HK-2 (cell line): ENCODE measurements around the gene ETV6.
A peak's percentile ranks its signal among the peaks of the same experiment; 100 is the strongest.

ENCODE experiments used
- DNase-seq: peaks from one replicate; pipeline ENCODE4 v3.0.0-alpha.2; 2018; ENCODE audit not compliant: unreplicated experiment

The ETV6 gene

GRCh38 chr12:11716794-11717518, 67.5 kb downstream of the ETV6 start:
- DNase-seq = no peak

- DNase-seq = no peak
Observed at GRCh38 chr12:11717519-11717961, 68.1 kb downstream of the ETV6 start.

DNA sequence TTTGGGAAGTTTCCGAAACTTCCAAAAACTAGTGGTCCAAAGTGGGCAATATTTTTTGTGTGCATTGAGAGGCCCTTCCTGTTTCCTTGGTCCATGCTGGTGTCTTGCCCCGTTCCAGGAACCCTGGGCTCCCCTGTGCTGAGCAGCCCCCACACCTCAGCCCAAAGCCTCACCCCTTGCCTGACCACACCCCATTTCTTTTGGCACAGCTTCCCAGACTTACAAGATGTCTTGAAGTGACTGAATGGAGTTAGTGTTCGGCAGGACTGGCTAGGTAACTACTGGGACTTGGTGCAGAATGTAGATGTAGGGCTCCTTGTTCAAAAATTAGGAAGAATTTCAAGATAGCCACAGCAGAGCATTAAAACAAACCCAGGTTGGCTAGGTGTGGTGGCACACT, 68.6 kb downstream of the ETV6 start:
- DNase-seq = no peak

- DNase-seq = no peak
Observed at GRCh38 chr12:11718768-11719253, 69.3 kb downstream of the ETV6 start.

DNA sequence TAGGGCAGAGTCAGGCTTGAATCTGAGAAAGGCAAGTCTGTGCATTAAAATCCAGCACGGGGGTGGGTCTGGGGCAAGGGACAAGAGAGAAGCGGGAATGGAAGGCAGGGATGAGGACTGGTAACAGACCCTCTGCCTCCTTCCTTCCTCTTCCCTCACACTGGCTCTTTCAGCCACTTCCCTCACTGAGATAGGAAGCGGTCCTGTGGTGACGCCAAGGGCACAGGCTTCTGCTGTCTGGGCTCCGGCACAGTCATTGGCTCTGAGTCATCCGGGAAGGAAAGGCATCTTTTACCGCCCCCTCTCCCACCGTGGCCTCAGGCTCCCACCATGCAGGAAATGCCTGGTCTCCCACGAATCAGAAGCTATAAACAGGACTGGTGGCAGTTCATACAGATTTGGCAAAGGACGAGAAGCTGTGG, 70.2 kb downstream of the ETV6 start:
- peak; percentile 79 for DNase-seq

- no peak for DNase-seq
Observed at GRCh38 chr12:11722071-11722470, 72.6 kb downstream of the ETV6 start.

GRCh38 chr12:11722578-11723138, 73.2 kb downstream of the ETV6 start:
- no peak for DNase-seq

DNA sequence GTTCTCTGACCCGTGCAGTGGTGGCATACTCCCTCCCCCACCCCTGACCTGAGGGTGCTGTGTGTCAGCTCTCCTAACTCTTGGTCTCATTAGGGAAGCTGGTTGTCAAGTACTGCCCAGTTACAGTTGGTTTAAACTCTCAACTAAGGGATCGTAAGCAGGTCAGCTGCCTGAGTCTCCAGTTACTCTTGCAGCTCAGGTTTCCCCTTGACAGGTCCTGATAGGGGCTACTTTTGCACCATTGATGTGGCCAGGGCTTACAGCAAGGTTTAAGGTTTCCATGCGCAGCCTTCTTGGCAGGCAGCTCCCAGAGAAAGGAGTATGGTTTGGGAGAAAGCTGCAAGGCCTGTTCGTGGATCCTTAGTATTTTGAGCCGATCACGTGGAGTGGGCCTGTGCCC, 74.5 kb downstream of the ETV6 start:
- DNase-seq = no peak

DNA sequence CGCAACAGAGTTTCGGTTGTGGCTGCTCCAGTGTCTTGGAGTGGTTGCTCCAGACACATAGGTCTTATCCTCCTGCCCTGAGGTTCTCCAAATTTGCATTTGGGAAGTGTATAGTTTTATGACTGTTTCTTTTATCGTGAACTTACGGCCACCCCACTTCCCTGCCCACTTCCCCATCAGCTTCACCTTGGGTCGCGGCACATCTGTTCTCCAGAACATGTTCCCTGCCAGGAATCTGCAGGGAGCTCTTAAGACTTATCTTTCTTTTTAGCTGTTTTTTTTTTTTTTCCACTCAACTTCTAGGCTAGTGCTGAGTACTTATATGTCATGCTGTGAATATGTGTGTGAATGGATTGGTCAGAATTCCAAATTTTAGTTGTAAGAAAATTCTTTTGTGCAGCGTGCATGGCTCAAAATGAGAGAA, 75.4 kb downstream of the ETV6 start:
- no peak for DNase-seq

GRCh38 chr12:11725686-11726085, 76.2 kb downstream of the ETV6 start:
- DNase-seq = no peak

DNA sequence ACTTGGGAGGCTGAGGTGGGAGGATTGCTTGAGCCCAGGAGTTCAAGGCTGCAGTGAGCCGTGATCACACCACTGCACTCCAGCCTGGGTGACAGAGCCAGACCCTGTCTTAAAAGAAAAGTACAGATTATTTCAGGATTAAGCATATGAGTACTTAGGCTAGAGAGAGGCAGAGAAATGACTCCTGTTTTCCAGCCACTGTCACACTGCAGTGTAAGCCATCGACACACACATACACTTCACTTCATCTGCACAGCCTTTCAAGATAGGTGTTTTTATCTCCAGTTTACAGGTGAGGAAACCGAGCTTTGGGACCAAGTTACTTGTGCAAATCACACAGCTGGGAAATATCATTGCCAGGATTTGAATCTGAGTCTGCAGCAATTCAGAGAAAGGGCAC, 77.2 kb downstream of the ETV6 start:
- no peak for DNase-seq

DNA sequence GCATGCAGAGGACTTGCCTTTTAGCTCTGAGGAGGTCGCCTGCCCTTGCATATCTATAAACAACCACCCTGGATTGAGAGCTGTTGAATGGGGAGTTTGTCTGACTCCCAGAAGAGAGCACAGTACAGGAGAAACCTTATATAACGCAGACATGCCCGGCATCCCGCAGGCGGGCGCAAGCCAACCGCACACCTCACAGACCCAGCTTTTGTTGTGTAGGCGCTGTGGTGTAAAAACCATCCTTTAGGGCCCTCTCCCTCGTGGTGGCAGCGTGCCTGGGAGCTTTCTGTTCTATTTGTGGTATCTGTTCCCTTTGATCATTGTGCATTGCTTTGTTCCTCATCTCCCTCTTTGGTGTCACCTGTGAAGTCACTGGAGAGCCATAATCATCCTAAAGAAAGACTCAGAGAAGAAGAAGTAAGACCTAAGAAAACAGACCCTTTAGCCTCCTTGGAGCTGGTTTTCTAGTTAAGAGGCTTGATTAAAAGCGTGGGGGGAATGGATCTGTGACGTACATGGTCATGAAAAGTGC, 77.7 kb downstream of the ETV6 start:
- DNase-seq = no peak

GRCh38 chr12:11728154-11728755, 78.8 kb downstream of the ETV6 start:
- no peak for DNase-seq

DNA sequence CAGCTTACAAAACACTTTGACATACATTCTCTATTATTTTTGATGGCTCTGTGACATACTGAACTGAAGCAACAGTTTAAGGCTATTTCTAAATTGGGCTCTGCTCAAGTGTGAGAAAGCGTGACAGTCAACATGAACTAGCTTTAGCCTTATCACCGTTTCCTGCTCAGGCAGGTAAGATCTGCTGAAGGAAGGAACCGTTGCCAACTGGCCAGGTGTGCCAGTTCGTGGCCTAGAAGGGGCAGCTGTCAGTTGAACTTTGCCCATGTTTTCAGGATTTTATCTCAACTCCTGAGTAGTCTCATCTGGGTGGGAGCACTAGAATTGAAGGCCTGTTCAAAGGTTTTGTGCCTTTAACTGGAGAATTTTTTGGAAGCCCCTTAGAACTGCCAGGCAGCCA, 79.5 kb downstream of the ETV6 start:
- DNase-seq = no peak

DNA sequence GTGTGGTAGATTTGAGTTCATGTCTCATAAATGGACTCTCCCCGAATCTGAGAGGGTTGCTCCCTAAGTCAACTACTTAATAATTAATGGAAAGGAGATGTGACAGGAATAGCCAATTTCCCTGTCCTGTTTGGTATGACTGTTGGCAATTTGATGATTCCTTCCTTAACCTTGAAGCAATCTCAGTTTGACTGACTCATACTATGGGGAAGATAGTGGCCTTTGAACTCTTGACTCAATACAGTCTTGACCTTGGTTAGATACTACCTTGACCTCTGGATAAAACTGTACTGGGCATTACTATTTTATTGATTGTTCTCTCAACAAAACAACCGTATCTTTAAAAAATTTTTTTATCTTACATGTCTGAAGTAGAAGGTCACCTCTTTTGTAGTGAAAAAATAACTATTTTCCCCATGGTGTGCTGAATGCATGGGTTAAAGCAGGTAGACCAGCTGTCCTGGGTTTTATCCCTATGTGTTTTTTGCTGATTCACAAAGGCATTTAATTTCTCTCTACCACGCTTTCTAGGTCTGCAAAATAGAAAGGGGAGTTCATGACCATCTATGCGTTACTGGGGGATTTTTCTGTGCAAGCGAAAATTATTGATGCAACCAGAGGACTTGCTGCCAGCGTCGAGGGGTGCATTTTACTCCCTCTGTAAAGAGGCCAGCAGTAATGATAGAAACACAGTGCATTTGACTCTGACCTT, 80.1 kb downstream of the ETV6 start:
- DNase-seq = no peak

- DNase-seq = no peak
Observed at GRCh38 chr12:11730299-11731041, 81.0 kb downstream of the ETV6 start.

- no peak for DNase-seq
Observed at GRCh38 chr12:11731042-11731357, 81.5 kb downstream of the ETV6 start.

- DNase-seq = no peak
Observed at GRCh38 chr12:11731455-11731854, 82.0 kb downstream of the ETV6 start.

DNA sequence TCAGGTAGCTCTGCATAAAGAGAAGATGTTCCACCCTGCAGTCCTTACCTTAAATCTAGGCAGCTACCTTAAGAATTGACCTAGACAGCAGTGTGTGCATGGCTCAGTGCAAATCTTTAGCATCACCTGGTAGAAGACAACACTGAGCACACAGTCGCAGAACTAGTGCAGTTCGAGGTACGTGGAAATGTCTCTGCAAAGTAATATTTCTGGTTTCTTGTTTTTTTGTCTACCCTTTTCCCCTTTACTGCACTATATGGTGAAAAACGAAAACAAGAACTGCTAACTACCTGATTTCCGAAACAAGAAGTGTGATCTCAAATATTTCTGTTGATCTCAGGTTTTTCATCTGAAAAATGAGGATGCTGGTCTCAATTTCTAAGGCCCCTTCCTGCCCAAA, 82.5 kb downstream of the ETV6 start:
- no peak for DNase-seq

- no peak for DNase-seq
Observed at GRCh38 chr12:11732715-11733114, 83.2 kb downstream of the ETV6 start.

DNA sequence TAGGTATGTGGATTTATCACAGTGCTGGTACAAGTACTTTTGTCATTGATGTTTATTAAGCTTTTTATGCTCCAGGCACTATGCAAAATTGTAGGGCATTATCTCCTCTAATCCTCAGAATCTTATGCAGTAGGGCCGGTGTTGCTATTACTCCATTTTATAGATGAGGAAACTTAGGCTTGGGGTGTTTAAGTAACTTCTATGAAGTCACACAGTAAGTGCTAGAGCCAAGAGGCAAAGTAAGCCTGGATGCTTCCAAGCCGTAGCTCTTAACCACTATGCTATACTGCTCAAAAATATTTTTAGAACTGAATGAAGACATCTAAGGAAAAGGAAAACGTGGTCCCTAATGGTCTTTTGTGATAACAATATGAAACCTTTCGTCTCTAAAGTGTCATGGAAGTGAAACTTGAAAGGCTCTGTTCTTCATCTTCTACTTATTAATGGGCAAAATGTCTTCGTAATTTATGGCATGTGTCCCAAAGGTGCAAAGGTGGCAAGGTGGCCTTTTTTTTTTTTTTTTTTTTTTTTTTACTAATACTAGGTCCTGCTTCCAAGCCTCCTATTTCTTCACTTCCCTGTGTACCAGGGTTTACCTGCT, 85.2 kb downstream of the ETV6 start:
- no peak for DNase-seq
